ENCODE results near the gene HAUS7.
"Not testable (repeated sequence)": the region's sequence is repeated elsewhere in the genome, so short reads cannot be mapped to it uniquely, and the experiment has no call there.

Gene HAUS7

DNA sequence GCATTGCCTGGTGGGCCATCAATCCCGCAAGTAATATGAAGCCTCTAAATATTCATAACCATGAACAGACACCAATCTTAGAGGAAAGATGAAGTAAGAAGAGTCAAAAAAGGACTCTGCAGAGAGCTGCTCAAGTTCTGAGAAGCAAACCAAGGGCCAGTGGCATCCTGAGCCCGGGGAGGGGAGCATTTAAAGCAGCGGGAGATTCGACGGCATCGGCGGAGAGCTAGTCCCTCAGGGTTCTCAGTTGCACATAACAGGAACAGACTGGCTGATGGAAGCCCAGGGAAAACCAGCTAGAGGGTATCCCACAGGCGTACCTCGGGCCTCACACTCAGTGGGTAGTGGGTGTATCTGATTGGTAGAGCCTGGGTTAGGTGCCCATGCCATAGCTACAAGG lies 64.4 kb downstream of the HAUS7 start:
- Histone ChIP-seq H3K27me3 (replicated peaks; ENCODE audit: control insufficient read depth, insufficient read depth, low read length) (peaks cover 39% of the 10 kb centered on the region), H3K9me3 (ENCODE audit: control insufficient read depth, low read length) (peaks cover 4% of the 10 kb centered on the region), H3K36me3 (ENCODE audit: control insufficient read depth, insufficient read depth, low read length, severe bottlenecking) (no peaks in the 10 kb centered on the region), H3K9ac (ENCODE audit: low read length) (no peak overlapping the region), H3K4me3 (ENCODE audit: low read length) (no peak overlapping the region), H3K4me1 (ENCODE audit: control insufficient read depth, insufficient read depth, low read length) (no peaks in the 10 kb centered on the region)
- no peak for DNase-seq (ENCODE audit: low read depth)

DNA sequence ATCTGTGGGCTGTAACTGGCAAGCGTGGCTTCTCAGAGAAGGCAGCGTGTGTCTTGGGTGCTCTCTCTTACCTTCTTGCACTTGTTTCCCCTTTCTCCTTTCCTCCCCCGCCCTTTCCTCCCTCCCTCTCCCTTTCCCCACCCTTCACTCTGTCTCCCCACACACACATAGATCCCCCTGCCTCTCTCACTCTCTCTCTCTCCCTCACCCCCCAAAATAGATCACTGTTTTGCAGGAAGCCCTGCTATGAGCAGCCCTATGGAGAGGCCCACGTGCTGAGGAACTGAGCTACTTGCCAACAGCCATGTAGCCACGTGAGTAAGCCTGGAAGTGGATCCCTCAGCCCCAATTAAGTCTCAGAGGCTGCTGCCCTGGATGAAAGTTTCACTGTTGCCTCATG lies 65.0 kb downstream of the HAUS7 start:
- no peaks in the 10 kb centered on the region for H3K4me1 ChIP-seq (ENCODE audit: control insufficient read depth, insufficient read depth, low read length)
- no peak overlapping the region for H3K4me3 ChIP-seq (ENCODE audit: low read length)
- H3K9me3 ChIP-seq (ENCODE audit: control insufficient read depth, low read length): peaks cover 4% of the 10 kb centered on the region
- no peaks in the 10 kb centered on the region for H3K36me3 ChIP-seq (ENCODE audit: control insufficient read depth, insufficient read depth, low read length, severe bottlenecking)
- no peak overlapping the region for H3K9ac ChIP-seq (ENCODE audit: low read length)
- no peak for DNase-seq (ENCODE audit: low read depth)
- peaks cover 34% of the 10 kb centered on the region for H3K27me3 ChIP-seq (replicated peaks; ENCODE audit: control insufficient read depth, insufficient read depth, low read length)

GRCh38 chrX:153404333-153404732 lies 66.0 kb downstream of the HAUS7 start:
- H3K9ac ChIP-seq (ENCODE audit: low read length); H3K4me1 ChIP-seq (ENCODE audit: control insufficient read depth, insufficient read depth, low read length); H3K36me3 ChIP-seq (ENCODE audit: control insufficient read depth, insufficient read depth, low read length, severe bottlenecking); DNase-seq (ENCODE audit: low read depth); H3K9me3 ChIP-seq (ENCODE audit: control insufficient read depth, low read length); H3K4me3 ChIP-seq (ENCODE audit: low read length): not testable (repeated sequence)
- peaks cover 31% of the 10 kb centered on the region for H3K27me3 ChIP-seq (replicated peaks; ENCODE audit: control insufficient read depth, insufficient read depth, low read length)

- peaks cover 20% of the 10 kb centered on the region for H3K27me3 ChIP-seq (replicated peaks; ENCODE audit: control insufficient read depth, insufficient read depth, low read length)
- no peak within 1 kb of the TSS for H3K9ac ChIP-seq (ENCODE audit: low read length)
- DNase-seq (ENCODE audit: low read depth): no peak
- H3K9me3 ChIP-seq (ENCODE audit: control insufficient read depth, low read length): peaks cover 4% of the 10 kb centered on the region
- no peak within 1 kb of the TSS for H3K4me3 ChIP-seq (ENCODE audit: low read length)
- no peaks in the 10 kb centered on the region for H3K4me1 ChIP-seq (ENCODE audit: control insufficient read depth, insufficient read depth, low read length)
- no peaks in the 10 kb centered on the region for H3K36me3 ChIP-seq (ENCODE audit: control insufficient read depth, insufficient read depth, low read length, severe bottlenecking)
Measured at GRCh38 chrX:153401133-153401764, 69.1 kb downstream of the HAUS7 start, which contains the start of gene PNMA6E. Gene PNMA6E, minus strand, starts transcription at chrX:153401350. Its CDS starts 2,501 bp downstream, at chrX:153398849.

DNA sequence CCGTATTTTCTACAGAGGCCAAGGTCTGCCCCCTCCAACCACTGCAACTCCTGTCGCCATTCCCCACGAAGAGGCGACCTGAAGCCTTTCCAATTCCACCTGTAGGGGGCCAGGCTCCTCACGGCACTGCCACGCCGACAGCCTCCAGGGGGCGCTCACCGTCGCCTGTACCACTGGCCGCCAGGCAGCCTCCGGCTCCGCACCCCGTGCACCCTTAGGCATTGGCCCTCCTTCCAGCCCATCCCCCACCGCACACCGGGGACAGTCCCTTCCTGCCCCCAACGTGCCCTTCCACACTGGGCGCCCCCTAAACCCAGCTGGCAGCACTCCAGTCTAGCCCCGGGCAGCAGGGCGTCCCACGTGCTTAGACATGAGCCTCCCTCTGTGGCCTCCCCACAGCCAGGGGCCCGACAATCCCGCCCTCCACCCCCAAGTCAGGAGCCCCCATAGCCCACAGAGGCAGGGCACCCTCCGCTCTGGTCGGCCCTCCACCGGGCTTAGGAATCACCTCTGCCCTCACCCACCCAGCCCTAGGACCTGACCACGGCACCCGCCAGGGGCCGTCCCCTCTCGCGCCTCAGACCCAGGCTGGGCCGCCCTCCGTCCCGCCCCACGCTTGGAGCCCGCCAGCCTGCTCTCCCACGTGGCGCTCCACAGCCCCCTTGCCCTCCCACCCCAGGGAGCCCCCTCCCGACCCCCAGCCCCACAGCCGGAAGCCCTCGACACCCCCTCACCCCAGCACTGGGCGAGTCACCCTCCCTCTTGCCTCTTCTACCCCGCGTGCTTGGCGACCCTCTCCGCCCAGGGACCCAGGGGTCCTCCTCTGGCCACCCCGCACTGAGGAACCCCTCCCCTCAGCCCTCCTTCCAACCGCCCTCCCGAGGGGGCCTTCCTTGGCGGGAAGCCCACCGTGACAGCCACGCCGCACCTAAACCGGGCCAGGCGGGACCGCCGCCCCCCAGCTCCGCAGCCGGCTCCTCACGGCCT lies 69.9 kb downstream of the HAUS7 start:
- Histone ChIP-seq H3K36me3 (ENCODE audit: control insufficient read depth, insufficient read depth, low read length, severe bottlenecking) (no peaks in the 10 kb centered on the region), H3K9ac (ENCODE audit: low read length) (no peak overlapping the region), H3K4me3 (ENCODE audit: low read length) (no peak overlapping the region), H3K27me3 (replicated peaks; ENCODE audit: control insufficient read depth, insufficient read depth, low read length) (peaks cover 20% of the 10 kb centered on the region), H3K4me1 (ENCODE audit: control insufficient read depth, insufficient read depth, low read length) (no peaks in the 10 kb centered on the region), H3K9me3 (ENCODE audit: control insufficient read depth, low read length) (peaks cover 4% of the 10 kb centered on the region)
- DNase-seq (ENCODE audit: low read depth): peak; percentile 33

DNA sequence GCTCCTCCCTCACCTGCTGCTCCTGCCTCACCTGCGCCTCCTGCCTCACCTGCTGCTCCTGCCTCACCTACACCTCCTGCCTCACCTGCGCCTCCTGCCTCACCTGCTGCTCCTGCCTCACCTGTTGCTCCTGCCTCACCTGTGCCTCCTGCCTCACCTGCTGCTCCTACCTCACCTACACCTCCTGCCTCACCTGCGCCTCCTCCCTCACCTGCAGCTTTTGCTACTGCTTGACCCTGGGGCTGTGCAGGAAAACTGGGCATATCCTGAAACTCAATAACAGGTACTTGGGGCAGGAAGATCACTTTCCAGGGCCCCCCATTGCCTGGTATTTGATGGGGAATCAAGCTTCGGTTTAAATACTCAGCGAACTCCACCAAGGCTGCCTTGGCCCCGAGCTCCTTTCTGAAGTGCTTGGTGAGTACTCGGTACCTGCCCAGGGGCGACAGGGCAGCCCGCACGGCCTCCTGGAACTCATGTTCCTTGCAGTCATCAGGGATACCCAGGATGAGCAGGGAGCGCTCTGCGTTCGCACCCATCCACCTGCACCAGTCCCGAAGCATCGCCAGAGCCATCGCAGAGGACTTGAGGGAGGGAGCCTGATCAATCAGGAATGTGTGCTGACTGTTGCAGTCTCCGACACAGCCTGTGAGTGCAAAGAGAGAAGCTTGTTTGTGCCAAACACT lies 72.0 kb downstream of the HAUS7 start:
- no peak for DNase-seq (ENCODE audit: low read depth)
- no peak overlapping the region for H3K4me3 ChIP-seq (ENCODE audit: low read length)
- H3K9me3 ChIP-seq (ENCODE audit: control insufficient read depth, low read length): no peaks in the 10 kb centered on the region
- H3K4me1 ChIP-seq (ENCODE audit: control insufficient read depth, insufficient read depth, low read length): no peaks in the 10 kb centered on the region
- no peak overlapping the region for H3K9ac ChIP-seq (ENCODE audit: low read length)
- H3K27me3 ChIP-seq (replicated peaks; ENCODE audit: control insufficient read depth, insufficient read depth, low read length): peaks cover 23% of the 10 kb centered on the region
- H3K36me3 ChIP-seq (ENCODE audit: control insufficient read depth, insufficient read depth, low read length, severe bottlenecking): no peaks in the 10 kb centered on the region

Measured in adipocyte (in vitro differentiated cells).